NCI-H128 (cell line): ENCODE results near the gene NTF4.
"Not testable (repeated sequence)": the region's sequence is repeated elsewhere in the genome, so short reads cannot be mapped to it uniquely, and the experiment has no call there.

Source experiments
- DNase-seq: peaks from one replicate; lab custom pipeline; 2025; ENCODE audit not compliant: unreplicated experiment; lab: John Stamatoyannopoulos, UW

Gene NTF4

GRCh38 chr19:49057636-49058234, 6.9 kb downstream of the NTF4 start, which contains the start of gene CGB7:
CGB7 (minus strand) TSS chr19:49057749; CDS start chr19:49055375, 2,374 bp downstream.
- peak; percentile 45 for DNase-seq

DNA sequence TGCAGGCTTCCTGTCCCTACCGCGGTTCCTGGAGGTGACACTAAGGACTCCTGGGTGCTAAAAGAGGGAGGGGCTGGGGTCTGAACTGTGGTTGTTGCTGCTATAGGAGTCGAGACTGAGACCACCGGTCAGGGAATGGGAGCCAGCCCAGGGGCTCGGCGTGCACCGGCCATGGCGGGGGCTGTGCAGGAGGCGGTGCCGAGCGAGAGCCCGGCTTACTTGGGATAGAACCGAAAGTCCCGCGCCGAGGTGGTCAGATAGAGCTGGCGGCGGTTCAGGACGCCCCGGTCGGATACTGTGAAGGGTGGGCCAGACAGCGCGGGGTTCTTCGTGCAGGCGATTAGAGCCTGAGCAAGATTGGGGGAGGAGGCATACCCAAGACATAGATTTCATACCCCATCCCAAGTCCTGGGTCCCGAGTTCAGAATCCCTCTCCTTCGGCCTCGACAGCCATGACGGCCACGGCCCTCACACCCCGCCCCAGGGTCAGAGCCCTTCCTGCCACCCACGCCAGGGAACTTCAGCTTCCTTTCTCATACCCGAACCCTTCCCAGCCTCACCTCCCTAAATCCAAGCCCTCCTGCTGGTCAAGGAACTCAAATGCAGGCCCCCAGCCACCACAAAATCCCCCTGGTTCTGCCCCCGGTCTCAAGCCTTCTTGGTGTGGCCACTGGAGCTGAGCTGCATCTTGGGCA, 7.6 kb downstream of the NTF4 start:
- DNase-seq = not testable (repeated sequence)

DNA sequence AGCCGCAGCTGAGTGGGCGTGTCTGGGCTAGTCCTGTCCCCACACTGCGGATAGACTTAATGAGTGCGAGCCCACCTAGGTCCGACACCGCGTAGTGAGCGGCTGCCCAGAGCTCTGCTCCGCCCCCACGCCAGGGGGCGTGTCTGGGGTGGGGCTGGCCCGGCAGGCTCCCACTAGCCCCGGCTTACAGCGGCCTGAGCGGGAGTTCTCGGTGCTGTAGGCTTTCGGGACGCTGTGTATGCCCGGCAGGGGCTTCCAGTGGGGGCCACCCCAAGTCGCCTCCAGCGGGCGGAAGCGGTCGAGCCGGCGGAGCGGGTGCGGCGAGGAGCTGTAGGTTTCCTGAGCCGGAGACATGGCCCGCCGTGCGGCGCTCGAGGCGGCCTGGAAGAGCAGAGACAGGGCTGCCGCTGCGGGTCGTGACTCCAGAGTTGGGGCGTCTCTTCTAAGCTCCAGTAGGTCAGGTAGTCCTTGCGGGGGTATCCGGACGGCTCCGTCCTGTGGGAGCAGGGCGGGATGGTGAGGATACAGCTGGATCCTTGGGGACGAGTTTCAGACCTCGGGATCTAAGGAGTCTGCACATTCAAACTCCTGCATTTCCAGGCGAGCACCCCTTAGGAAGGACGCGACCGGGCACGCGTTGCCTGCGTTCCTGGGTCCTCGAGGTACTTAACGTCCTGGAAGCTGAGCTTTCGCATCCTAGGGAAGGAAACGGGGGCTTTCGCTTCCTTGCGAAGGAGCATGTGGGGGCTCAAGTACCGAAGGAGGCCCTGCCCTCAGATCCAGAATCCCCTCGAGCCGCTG, 8.3 kb downstream of the NTF4 start:
- no peak for DNase-seq

GRCh38 chr19:49050376-49051033, 14.1 kb downstream of the NTF4 start:
- not testable (repeated sequence) for DNase-seq

DNA sequence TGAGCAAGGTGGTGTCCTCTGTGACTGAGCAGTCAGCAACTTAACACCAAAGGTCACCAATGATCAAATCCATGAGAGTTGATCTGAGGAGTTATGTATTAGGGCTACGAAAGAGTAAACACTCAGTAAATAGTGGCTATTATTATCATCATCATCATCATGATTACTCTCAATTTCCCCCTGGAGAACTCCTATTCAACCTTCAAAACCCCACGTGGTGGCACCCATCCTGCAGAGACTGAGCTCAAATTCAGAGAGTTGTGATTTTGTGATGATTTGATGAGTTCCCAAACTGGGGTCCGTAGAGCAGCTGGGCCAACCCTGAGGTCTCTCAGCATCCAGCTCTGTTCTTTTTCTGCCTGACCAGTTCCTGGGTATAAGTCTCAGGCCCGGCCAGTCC, 14.8 kb downstream of the NTF4 start:
- DNase-seq = not testable (repeated sequence)

DNA sequence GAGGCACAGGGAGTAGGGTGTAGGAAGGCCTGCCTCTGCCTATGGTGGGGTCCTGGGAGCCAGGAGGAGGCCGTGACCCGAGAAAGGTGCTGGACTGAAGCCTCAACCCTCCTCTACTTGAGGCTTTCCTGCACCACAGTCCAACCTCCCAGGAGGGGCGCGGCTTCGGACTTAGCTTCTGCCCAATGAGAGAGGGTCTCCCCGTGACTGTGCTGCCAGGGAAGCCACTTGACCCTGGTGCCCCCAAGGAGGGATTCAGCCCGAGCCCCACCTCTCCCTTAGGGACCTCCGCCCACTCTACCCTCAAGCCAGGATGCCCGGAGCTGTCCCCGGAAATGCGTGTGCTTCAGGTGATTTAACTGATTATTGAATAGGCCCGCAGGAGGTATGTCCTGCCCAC, 15.6 kb downstream of the NTF4 start, which contains the start of gene CGB8:
TSS of gene CGB8 (minus strand) at position 101 of the 400 bp plus-strand sequence. CDS start 372 bp downstream, outside the sequence.
- not testable (repeated sequence) for DNase-seq

DNA sequence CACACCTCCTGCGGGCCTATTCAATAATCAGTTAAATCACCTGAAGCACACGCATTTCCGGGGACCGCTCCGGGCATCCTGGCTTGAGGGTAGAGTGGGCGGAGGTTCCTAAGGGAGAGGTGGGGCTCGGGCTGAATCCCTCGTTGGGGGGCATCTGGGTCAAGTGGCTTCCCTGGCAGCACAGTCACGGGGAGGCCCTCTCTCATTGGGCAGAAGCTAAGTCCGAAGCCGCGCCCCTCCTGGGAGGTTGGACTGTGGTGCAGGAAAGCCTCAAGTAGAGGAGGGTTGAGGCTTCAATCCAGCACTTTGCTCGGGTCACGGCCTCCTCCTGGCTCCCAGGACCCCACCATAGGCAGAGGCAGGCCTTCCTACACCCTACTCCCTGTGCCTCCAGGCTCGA, 21.1 kb downstream of the NTF4 start, which contains the start of gene CGB5:
TSS of gene CGB5 (plus strand) at position 301 of the 400 bp plus-strand sequence. CDS start 362 bp downstream, outside the sequence.
- not testable (repeated sequence) for DNase-seq

- DNase-seq = not testable (repeated sequence)
Observed at GRCh38 chr19:49042666-49043065, 22.0 kb downstream of the NTF4 start.

GRCh38 chr19:49042177-49042576, 22.4 kb downstream of the NTF4 start:
- no peak for DNase-seq

GRCh38 chr19:49039736-49040135, 24.9 kb downstream of the NTF4 start:
- not testable (repeated sequence) for DNase-seq

- not testable (repeated sequence) for DNase-seq
Observed at GRCh38 chr19:49038557-49039276, 25.9 kb downstream of the NTF4 start.

GRCh38 chr19:49038111-49038510, 26.5 kb downstream of the NTF4 start:
- DNase-seq = not testable (repeated sequence)

DNA sequence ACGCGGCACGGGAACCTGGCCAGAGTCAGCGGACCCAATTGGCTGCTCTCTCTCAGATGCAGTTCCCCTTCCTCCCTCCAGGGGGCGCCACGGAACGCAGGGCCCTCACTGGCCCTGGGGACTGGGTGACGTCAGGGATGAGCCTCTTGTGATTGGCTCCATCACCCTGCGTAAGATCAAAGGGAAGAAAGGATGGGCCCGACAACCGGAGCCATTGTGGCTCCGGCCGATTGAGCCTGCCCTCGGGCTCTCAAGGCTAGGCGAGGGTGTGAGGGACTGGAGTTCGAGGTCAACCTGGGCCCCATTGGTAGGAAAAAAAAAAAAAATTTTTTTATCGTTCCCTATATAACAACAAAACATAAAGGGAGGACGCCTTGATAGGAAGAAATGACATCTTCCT, 27.8 kb downstream of the NTF4 start, which contains the start of gene CGB1:
TSS of gene CGB1 (minus strand) at position 81 of the 400 bp plus-strand sequence. CDS start 184 bp downstream, outside the sequence.
- not testable (repeated sequence) for DNase-seq

- DNase-seq = not testable (repeated sequence)
Observed at GRCh38 chr19:49031642-49032301, 32.8 kb downstream of the NTF4 start, which contains the start of gene CGB2. CGB2 (plus strand) TSS chr19:49031890; CDS start chr19:49032096, 206 bp downstream.

DNA sequence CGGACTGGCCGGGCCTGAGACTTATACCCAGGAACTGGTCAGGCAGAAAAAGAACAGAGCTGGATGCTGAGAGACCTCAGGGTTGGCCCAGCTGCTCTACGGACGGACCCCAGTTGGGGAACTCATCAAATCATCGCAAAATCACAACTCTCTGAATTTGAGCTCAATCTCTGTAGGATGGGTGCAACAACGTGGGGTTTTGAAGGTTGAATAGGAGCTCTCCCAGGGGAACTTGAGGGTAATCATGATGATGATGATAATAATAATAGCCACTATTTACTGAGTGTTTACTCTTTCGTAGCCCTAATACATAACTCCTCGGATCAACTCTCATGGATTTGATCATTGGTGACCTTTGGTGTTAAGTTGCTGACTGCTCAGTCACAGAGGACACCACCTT, 34.3 kb downstream of the NTF4 start:
- DNase-seq = not testable (repeated sequence)

DNA sequence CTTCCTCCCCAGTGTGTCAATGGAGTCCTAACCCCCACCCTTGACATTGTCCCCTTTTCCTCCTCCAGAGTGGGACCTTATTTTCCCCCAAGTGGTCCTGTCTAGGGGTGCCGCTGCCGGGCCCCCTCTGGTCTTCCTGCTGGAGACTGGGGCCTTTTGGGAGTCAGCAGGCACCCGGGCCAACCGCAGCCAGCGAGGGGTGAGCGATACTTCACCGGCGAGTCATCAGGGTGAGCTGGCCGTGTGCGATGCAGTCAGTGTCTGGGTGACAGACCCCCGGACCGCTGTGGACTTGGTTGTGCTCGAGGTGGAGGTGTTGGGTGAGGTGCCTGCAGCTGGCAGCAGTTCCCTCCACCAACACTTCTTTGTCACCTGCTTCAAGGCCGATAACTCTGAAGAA, 34.9 kb downstream of the NTF4 start:
- DNase-seq = not testable (repeated sequence)

GRCh38 chr19:49028686-49029085, 35.9 kb downstream of the NTF4 start:
- not testable (repeated sequence) for DNase-seq

DNA sequence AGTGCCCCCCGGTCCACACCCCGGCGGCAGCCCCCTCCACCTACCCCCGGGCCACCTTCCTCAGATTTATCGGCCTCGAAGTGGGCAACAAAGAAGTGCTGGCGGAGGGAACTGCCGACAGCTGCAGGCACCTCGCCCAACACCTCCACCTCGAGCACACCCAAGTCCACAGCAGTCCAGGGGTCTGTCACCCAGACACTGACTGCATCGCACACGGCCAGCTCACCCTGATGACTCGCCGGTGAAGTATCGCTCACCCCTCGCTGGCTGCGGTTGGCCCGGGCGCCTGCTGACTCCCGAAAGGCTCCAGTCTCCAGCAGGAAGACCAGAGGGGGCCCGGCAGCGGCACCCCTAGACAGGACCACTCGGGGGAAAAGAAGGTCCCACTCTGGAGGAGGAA, 39.0 kb downstream of the NTF4 start:
- DNase-seq = not testable (repeated sequence)

DNA sequence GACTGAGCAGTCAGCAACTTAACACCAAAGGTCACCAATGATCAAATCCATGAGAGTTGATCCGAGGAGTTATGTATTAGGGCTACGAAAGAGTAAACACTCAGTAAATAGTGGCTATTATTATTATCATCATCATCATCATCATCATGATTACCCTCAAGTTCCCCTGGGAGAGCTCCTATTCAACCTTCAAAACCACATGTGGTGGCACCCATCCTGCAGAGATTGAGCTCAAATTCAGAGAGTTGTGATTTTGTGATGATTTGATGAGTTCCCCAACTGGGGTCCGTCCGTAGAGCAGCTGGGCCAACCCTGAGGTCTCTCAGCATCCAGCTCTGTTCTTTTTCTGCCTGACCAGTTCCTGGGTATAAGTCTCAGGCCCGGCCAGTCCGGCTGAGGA, 39.5 kb downstream of the NTF4 start:
- DNase-seq = not testable (repeated sequence)
